ENCODE measurements around the gene APBB2.

The APBB2 gene

GRCh38 chr4:41134581-41134980 lies 79.8 kb downstream of the APBB2 start:
- no peak for DNase-seq (ENCODE audit: low read depth)

- no peak for DNase-seq (ENCODE audit: low read depth)
These were observed 80.8 kb downstream of the APBB2 start for GRCh38 chr4:41133454-41134018.

- no peak for DNase-seq (ENCODE audit: low read depth)
These were observed 82.2 kb downstream of the APBB2 start for GRCh38 chr4:41132055-41132683.

GRCh38 chr4:41129936-41130440 lies 84.4 kb downstream of the APBB2 start:
- DNase-seq (ENCODE audit: low read depth): no peak

- no peak for DNase-seq (ENCODE audit: low read depth)
These were observed 85.1 kb downstream of the APBB2 start for GRCh38 chr4:41129128-41129754.

GRCh38 chr4:41125558-41126311 lies 88.6 kb downstream of the APBB2 start:
- DNase-seq (ENCODE audit: low read depth): no peak

GRCh38 chr4:41124916-41125548 lies 89.3 kb downstream of the APBB2 start:
- no peak for DNase-seq (ENCODE audit: low read depth)

GRCh38 chr4:41122775-41123174 lies 91.6 kb downstream of the APBB2 start:
- no peak for DNase-seq (ENCODE audit: low read depth)

- DNase-seq (ENCODE audit: low read depth): no peak
These were observed 92.0 kb downstream of the APBB2 start for GRCh38 chr4:41122309-41122708.

GRCh38 chr4:41121906-41122305 lies 92.4 kb downstream of the APBB2 start:
- no peak for DNase-seq (ENCODE audit: low read depth)

- DNase-seq (ENCODE audit: low read depth): no peak
These were observed 93.8 kb downstream of the APBB2 start for GRCh38 chr4:41120297-41121217.

- DNase-seq (ENCODE audit: low read depth): no peak
These were observed 94.5 kb downstream of the APBB2 start for GRCh38 chr4:41119867-41120295.

GRCh38 chr4:41111791-41112190 lies 102.6 kb downstream of the APBB2 start:
- no peak for DNase-seq (ENCODE audit: low read depth)

- DNase-seq (ENCODE audit: low read depth): no peak
These were observed 104.3 kb downstream of the APBB2 start for GRCh38 chr4:41110050-41110449.

- no peak for DNase-seq (ENCODE audit: low read depth)
These were observed 105.9 kb downstream of the APBB2 start for GRCh38 chr4:41108481-41108880.

- DNase-seq (ENCODE audit: low read depth): no peak
These were observed 107.5 kb downstream of the APBB2 start for GRCh38 chr4:41106694-41107419.

GRCh38 chr4:41106081-41106480 lies 108.3 kb downstream of the APBB2 start:
- no peak for DNase-seq (ENCODE audit: low read depth)

- no peak for DNase-seq (ENCODE audit: low read depth)
These were observed 110.2 kb downstream of the APBB2 start for GRCh38 chr4:41104155-41104554.

GRCh38 chr4:41103657-41104056 lies 110.7 kb downstream of the APBB2 start:
- no peak for DNase-seq (ENCODE audit: low read depth)

GRCh38 chr4:41102414-41103092 lies 111.8 kb downstream of the APBB2 start:
- no peak for DNase-seq (ENCODE audit: low read depth)

Data from stimulated activated CD8-positive, alpha-beta memory T cell treated with anti-CD3 and anti-CD28 coated beads, Interleukin-12 subunit alpha, Interleukin-12 subunit beta, amount 100 ng/mL, for 4 hours (primary cell).